Measurements from ENCODE around the gene ZNHIT6.

ZNHIT6 gene

DNA sequence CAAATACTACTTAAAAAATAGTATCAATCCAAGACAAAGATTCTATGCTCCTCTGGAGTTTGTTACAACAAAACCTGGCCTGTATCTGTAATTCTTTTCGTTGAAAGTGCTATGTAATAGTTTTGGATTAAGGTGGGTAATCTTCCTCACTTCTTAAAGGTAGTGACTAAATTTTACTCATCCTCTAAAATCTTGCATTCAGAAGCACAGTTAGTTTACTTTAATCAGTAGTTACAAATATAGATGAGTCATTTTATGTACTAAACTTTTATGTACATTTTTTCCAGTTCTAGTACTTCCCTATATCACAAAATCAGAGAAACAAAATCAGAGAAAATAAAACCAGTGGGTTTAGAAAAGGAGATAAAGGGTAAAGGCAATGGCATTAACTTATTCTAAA is 51.3 kb downstream of the ZNHIT6 start:
- no peak for TF ChIP-seq TAF1 (IDR thresholded peaks at IDR 0.05; ENCODE audit: low read depth)
- no peak for TF ChIP-seq ZBTB7A (IDR thresholded peaks at IDR 0.05; ENCODE audit: low read depth)
- no peak for TF ChIP-seq CREB1 (IDR thresholded peaks at IDR 0.05; ENCODE audit: low read depth)
- TF ChIP-seq NFIC (IDR thresholded peaks at IDR 0.05): no peak
- no peak for TF ChIP-seq EGR1 (IDR thresholded peaks at IDR 0.05)
- no peak for TF ChIP-seq TEAD4 (IDR thresholded peaks at IDR 0.05)
- no peak for TF ChIP-seq RAD21 (IDR thresholded peaks at IDR 0.05; ENCODE audit: low read depth)
- TF ChIP-seq EP300 (IDR thresholded peaks at IDR 0.05; ENCODE audit: borderline replicate concordance): no peak
- TF ChIP-seq, protein P1, sequence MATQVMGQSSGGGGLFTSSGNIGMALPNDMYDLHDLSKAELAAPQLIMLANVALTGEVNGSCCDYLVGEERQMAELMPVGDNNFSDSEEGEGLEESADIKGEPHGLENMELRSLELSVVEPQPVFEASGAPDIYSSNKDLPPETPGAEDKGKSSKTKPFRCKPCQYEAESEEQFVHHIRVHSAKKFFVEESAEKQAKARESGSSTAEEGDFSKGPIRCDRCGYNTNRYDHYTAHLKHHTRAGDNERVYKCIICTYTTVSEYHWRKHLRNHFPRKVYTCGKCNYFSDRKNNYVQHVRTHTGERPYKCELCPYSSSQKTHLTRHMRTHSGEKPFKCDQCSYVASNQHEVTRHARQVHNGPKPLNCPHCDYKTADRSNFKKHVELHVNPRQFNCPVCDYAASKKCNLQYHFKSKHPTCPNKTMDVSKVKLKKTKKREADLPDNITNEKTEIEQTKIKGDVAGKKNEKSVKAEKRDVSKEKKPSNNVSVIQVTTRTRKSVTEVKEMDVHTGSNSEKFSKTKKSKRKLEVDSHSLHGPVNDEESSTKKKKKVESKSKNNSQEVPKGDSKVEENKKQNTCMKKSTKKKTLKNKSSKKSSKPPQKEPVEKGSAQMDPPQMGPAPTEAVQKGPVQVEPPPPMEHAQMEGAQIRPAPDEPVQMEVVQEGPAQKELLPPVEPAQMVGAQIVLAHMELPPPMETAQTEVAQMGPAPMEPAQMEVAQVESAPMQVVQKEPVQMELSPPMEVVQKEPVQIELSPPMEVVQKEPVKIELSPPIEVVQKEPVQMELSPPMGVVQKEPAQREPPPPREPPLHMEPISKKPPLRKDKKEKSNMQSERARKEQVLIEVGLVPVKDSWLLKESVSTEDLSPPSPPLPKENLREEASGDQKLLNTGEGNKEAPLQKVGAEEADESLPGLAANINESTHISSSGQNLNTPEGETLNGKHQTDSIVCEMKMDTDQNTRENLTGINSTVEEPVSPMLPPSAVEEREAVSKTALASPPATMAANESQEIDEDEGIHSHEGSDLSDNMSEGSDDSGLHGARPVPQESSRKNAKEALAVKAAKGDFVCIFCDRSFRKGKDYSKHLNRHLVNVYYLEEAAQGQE (IDR thresholded peaks at IDR 0.05; ENCODE audit: low read depth): no peak
- TF ChIP-seq, protein P2, sequence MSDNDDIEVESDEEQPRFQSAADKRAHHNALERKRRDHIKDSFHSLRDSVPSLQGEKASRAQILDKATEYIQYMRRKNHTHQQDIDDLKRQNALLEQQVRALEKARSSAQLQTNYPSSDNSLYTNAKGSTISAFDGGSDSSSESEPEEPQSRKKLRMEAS (IDR thresholded peaks at IDR 0.05): no peak
- TF ChIP-seq CEBPB (IDR thresholded peaks at IDR 0.05): no peak

DNA sequence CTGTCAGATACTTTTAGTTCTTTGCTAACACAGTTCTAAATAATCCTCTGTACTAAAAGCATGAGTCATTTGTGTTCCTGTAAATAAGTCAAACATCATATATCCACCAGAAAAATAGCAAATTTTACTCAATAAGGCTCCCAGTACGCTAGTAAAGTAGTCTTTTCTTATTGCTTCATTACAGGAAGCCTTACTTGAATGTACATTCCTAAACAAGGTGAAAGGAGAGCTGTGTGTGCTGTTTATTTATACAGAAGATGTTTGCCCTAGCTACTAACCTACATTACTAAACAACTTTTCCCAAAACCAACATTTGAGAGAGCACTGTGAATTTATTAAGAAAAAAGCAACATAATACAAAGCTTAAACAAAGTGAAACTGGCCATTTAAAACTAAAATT is 52.0 kb downstream of the ZNHIT6 start:
- TF ChIP-seq EP300 (IDR thresholded peaks at IDR 0.05; ENCODE audit: borderline replicate concordance) (no peak), FOXM1 (IDR thresholded peaks at IDR 0.05; ENCODE audit: borderline replicate concordance, low read depth) (no peak), CREB1 (IDR thresholded peaks at IDR 0.05; ENCODE audit: low read depth) (no peak), CEBPB (IDR thresholded peaks at IDR 0.05) (no peak), RAD21 (IDR thresholded peaks at IDR 0.05; ENCODE audit: low read depth) (no peak), ZBTB7A (IDR thresholded peaks at IDR 0.05; ENCODE audit: low read depth) (no peak), YY1 (IDR thresholded peaks at IDR 0.05; ENCODE audit: low read depth) (no peak), NFIC (IDR thresholded peaks at IDR 0.05) (no peak), TCF12 (IDR thresholded peaks at IDR 0.05; ENCODE audit: low read depth) (no peak), EGR1 (IDR thresholded peaks at IDR 0.05) (no peak), TEAD4 (IDR thresholded peaks at IDR 0.05) (no peak), TAF1 (IDR thresholded peaks at IDR 0.05; ENCODE audit: low read depth) (no peak)
- TF ChIP-seq, protein P3, sequence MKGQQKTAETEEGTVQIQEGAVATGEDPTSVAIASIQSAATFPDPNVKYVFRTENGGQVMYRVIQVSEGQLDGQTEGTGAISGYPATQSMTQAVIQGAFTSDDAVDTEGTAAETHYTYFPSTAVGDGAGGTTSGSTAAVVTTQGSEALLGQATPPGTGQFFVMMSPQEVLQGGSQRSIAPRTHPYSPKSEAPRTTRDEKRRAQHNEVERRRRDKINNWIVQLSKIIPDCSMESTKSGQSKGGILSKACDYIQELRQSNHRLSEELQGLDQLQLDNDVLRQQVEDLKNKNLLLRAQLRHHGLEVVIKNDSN (IDR thresholded peaks at IDR 0.05): no peak
- TF ChIP-seq, protein P2 (IDR thresholded peaks at IDR 0.05): no peak
- TF ChIP-seq, protein P1 (IDR thresholded peaks at IDR 0.05; ENCODE audit: low read depth): no peak

DNA sequence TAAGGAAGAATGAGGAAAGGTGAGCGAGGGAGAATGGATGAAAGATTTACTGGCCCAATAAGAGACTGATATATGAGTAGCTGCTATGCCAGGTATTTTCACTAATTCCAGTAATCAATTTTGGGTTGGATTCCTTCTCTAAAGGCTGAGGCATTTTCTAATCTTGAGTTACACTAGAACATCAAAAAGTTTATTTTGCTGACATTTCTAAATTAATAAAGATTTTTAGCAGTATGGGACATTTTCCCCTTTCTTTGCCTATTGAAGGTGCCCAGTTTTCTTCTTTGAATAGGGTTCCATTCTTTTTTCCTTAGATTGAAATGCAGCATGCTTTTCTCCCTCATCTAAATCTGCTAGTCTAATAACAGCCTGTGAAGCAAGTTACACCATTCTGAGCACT is 52.9 kb downstream of the ZNHIT6 start:
- TF ChIP-seq, protein P3 (IDR thresholded peaks at IDR 0.05): no peak

DNA sequence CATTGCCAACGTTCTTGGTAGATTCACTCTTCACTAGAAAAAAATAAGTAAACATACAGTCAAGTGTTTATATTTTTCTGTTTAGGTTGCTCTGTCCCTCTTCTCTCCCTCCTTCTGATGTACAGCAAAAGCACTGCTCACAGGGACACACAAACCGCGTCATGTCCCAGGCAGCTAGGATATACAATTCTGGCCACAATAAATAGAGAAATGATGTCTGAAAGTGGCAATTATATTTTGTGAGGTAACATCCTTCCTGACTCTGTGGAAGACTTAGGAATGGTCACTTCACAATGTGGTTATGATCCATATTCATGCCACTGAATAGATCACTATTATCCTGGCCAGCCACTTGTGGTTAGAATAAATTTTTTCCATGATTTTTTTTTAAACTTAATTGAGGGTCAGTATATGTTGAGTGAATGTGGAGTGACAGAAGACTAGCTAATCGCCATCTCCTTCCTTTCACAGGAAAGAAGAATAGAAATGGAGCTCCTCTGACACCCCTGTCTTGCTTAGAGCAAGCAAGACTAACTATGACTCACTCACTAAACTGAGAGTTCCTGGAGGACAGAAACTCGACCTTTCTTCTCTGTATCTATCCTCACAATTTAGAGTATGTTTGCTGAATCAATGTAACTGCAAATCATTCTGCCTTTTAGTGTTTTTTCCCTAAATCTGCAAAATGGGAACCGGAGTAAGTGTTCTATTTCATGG is 54.0 kb downstream of the ZNHIT6 start:
- TF ChIP-seq EP300 (IDR thresholded peaks at IDR 0.05; ENCODE audit: borderline replicate concordance): no peak
- no peak for TF ChIP-seq YY1 (IDR thresholded peaks at IDR 0.05; ENCODE audit: low read depth)
- no peak for TF ChIP-seq RAD21 (IDR thresholded peaks at IDR 0.05; ENCODE audit: low read depth)
- no peak for TF ChIP-seq TCF12 (IDR thresholded peaks at IDR 0.05; ENCODE audit: low read depth)
- TF ChIP-seq, protein P3 (IDR thresholded peaks at IDR 0.05): no peak
- TF ChIP-seq TAF1 (IDR thresholded peaks at IDR 0.05; ENCODE audit: low read depth): no peak
- TF ChIP-seq TEAD4 (IDR thresholded peaks at IDR 0.05): no peak
- TF ChIP-seq, protein P1 (IDR thresholded peaks at IDR 0.05; ENCODE audit: low read depth): no peak
- TF ChIP-seq FOXM1 (IDR thresholded peaks at IDR 0.05; ENCODE audit: borderline replicate concordance, low read depth): no peak

Data from Ishikawa (cell line).